Measurements from ENCODE around the gene TRUB2. TPM values are rescaled to one million over a fixed set of nuclear protein-coding genes. Genes with fewer than 3 reads are reported as not detected.

TRUB2 gene
- 13.0 TPM for total RNA-seq

- DNase-seq (ENCODE audit: low spot score), result peak; percentile 95
- intact Hi-C loops (cut with DNase I), result no loop called here
- ATAC-seq, result peak; percentile 99
Measured at GRCh38 chr9:128322404-128323211, at the start of gene TRUB2, which contains the start of gene COQ4. TRUB2 (minus strand) TSS chr9:128322447; CDS start chr9:128322408, 39 bp downstream. COQ4 (plus strand) TSS chr9:128322839; CDS start chr9:128322859, 20 bp downstream.

GRCh38 chr9:128371630-128372117 is 49.4 kb upstream of the TRUB2 start:
- intact Hi-C loops (cut with DNase I), result no loop called here
- DNase-seq (ENCODE audit: low spot score) (no peak), ATAC-seq (no peak)

- intact Hi-C loops (cut with DNase I), result no loop called here
- DNase-seq (ENCODE audit: low spot score) (peak; percentile 96), ATAC-seq (peak; percentile 99)
Measured at GRCh38 chr9:128370752-128371629, 48.7 kb upstream of the TRUB2 start, which contains the start of gene URM1. URM1 (plus strand) TSS chr9:128371374; CDS start chr9:128371381, 7 bp downstream.

GRCh38 chr9:128370367-128370751 is 48.1 kb upstream of the TRUB2 start:
- DNase-seq (ENCODE audit: low spot score) (no peak), ATAC-seq (no peak)
- intact Hi-C loops (cut with DNase I), result no loop called here

- DNase-seq (ENCODE audit: low spot score), result no peak
- ATAC-seq, result no peak
- intact Hi-C loops (cut with DNase I), result no loop called here
Measured at GRCh38 chr9:128369024-128369706, 46.9 kb upstream of the TRUB2 start.

GRCh38 chr9:128365525-128365924 is 43.3 kb upstream of the TRUB2 start:
- DNase-seq (ENCODE audit: low spot score) (no peak), ATAC-seq (no peak)
- intact Hi-C loops (cut with DNase I), result no loop called here

GRCh38 chr9:128362774-128363173 is 40.5 kb upstream of the TRUB2 start:
- intact Hi-C loops (cut with DNase I), result no loop called here
- DNase-seq (ENCODE audit: low spot score) (no peak), ATAC-seq (no peak)

- DNase-seq (ENCODE audit: low spot score) (peak; percentile 91), ATAC-seq (peak; percentile 94)
- intact Hi-C loops (cut with DNase I), result no loop called here
Measured at GRCh38 chr9:128361986-128362646, 39.9 kb upstream of the TRUB2 start.

- ATAC-seq (peak; percentile 40), DNase-seq (ENCODE audit: low spot score) (no peak)
- intact Hi-C loops (cut with DNase I), result no loop called here
Measured at GRCh38 chr9:128361296-128361985, 39.2 kb upstream of the TRUB2 start.

- ATAC-seq (no peak), DNase-seq (ENCODE audit: low spot score) (no peak)
- intact Hi-C loops (cut with DNase I), result no loop called here
Measured at GRCh38 chr9:128360826-128361225, 38.6 kb upstream of the TRUB2 start.

- ATAC-seq (no peak), DNase-seq (ENCODE audit: low spot score) (no peak)
- intact Hi-C loops (cut with DNase I), result no loop called here
Measured at GRCh38 chr9:128358861-128359260, 36.6 kb upstream of the TRUB2 start.

GRCh38 chr9:128358090-128358489 is 35.8 kb upstream of the TRUB2 start:
- DNase-seq (ENCODE audit: low spot score) (no peak), ATAC-seq (no peak)
- intact Hi-C loops (cut with DNase I), result no loop called here

- ATAC-seq (no peak), DNase-seq (ENCODE audit: low spot score) (no peak)
- intact Hi-C loops (cut with DNase I), result no loop called here
Measured at GRCh38 chr9:128355451-128355850, 33.2 kb upstream of the TRUB2 start.

- intact Hi-C loops (cut with DNase I), result no loop called here
- DNase-seq (ENCODE audit: low spot score) (no peak), ATAC-seq (no peak)
Measured at GRCh38 chr9:128349772-128350171, 27.5 kb upstream of the TRUB2 start.

- ATAC-seq, result no peak
- no peak for DNase-seq (ENCODE audit: low spot score)
- intact Hi-C loops (cut with DNase I), result no loop called here
Measured at GRCh38 chr9:128349125-128349524, 26.9 kb upstream of the TRUB2 start.

- ATAC-seq, result no peak
- DNase-seq (ENCODE audit: low spot score), result no peak
- intact Hi-C loops (cut with DNase I), result no loop called here
Measured at GRCh38 chr9:128344931-128345605, 22.8 kb upstream of the TRUB2 start.

GRCh38 chr9:128343855-128344254 is 21.6 kb upstream of the TRUB2 start:
- ATAC-seq (no peak), DNase-seq (ENCODE audit: low spot score) (no peak)
- intact Hi-C loops (cut with DNase I), result no loop called here
